Endothelial cell of umbilical vein (primary cell): ENCODE measurements around the gene ZFP57. TPM values are rescaled to one million over a fixed set of nuclear protein-coding genes. Genes with fewer than 3 reads are reported as not detected.

ENCODE experiments used
- BruUV-seq: library from RNA; stranded (reverse); fragments of 400-500 nt; replicated peaks from 2 replicates; lab custom pipeline; 2021; lab: Mats Ljungman, UMichigan
- CTCF ChIA-PET: fragments of 300-600, 350-600 bp; sonication (Branson Sonifier 250); formaldehyde crosslinking; loops from one replicate; lab custom pipeline; 2021; ENCODE audit warnings: antibody characterized with exemption, inconsistent platforms; lab: Charles Lee
- POLR2A ChIA-PET: fragments of 300-600, 350-600 bp; sonication (Branson Sonifier 250); formaldehyde crosslinking; loops from one replicate; lab custom pipeline; 2021; ENCODE audit warnings: antibody characterized with exemption, inconsistent platforms; lab: Charles Lee
- DNase-seq: peaks from one replicate; pipeline ENCODE4 v3.0.0-alpha.2; 2011; ENCODE audit warnings: low read depth, low spot score
- FAIRE-seq: peaks from 2 replicates; lab custom pipeline; 2011; peaks lifted over from hg19 to GRCh38; lab: Jason Lieb, UNC
- H2AFZ ChIP-seq: 2 replicates; pipeline ENCODE4 v1.6.0; 2012; ENCODE audit warnings: low read depth, low read length, control low read depth, inconsistent platforms
- H3K27ac ChIP-seq: 2 replicates; pipeline ENCODE4 v1.5.1; 2011; ENCODE audit warnings: low read depth, mild to moderate bottlenecking, control low read depth, low read length, moderate library complexity; ENCODE audit not compliant: insufficient read depth
- H3K27me3 ChIP-seq, 2 experiments: 2 replicates each; pipeline versions ENCODE4 v1.6.0 to v1.6.1; 2011; ENCODE audit warnings: low read length in 2 of 2, mixed read lengths in 1 of 2; ENCODE audit not compliant: control insufficient read depth in 2 of 2, insufficient read depth in 2 of 2
- H3K36me3 ChIP-seq, 2 experiments: 2 replicates in 1 of 2; 3 replicates in 1 of 2; pipeline ENCODE4 v1.5.1; 2011; ENCODE audit warnings: low read length in 2 of 2, mild to moderate bottlenecking in 1 of 2, moderate library complexity in 1 of 2; ENCODE audit not compliant: control insufficient read depth in 2 of 2, insufficient read depth in 2 of 2; ENCODE audit errors: extremely low read depth in 1 of 2
- H3K4me1 ChIP-seq: 3 replicates; pipeline ENCODE4 v1.5.1; 2011; ENCODE audit warnings: mild to moderate bottlenecking, low read length; ENCODE audit not compliant: control insufficient read depth, insufficient read depth; ENCODE audit errors: extremely low read depth
- H3K4me2 ChIP-seq: 2 replicates; pipeline ENCODE4 v1.6.1; 2011; ENCODE audit warnings: low read length, control low read depth, mixed read lengths; ENCODE audit not compliant: insufficient read depth
- H3K4me3 ChIP-seq, 3 experiments: fragments of 200-600 bp in 1 of 3; sonication (generic), shearing (Covaris generic) in 1 of 3; replicated peaks in 1 of 3; 2 replicates each; pipeline ENCODE4 v1.5.1; 2011 to 2016; ENCODE audit warnings: control low read depth in 3 of 3, low read length in 3 of 3, mild to moderate bottlenecking in 2 of 3, inconsistent platforms in 1 of 3, low read depth in 1 of 3, moderate library complexity in 1 of 3; ENCODE audit not compliant: insufficient read depth in 1 of 3
- H3K79me2 ChIP-seq: 2 replicates; pipeline ENCODE4 v1.6.0; 2012; ENCODE audit warnings: low read length, inconsistent platforms; ENCODE audit not compliant: control insufficient read depth, insufficient read depth
- H3K9ac ChIP-seq: replicated peaks from 2 replicates; pipeline ENCODE3; 2011; ENCODE audit warnings: low read length, control low read depth; ENCODE audit not compliant: insufficient read depth; ENCODE audit errors: extremely low read depth
- H3K9me1 ChIP-seq: replicated peaks from 3 replicates; pipeline ENCODE4 v1.6.0; 2011; ENCODE audit warnings: mild to moderate bottlenecking, low read length; ENCODE audit not compliant: control insufficient read depth, insufficient read depth; ENCODE audit errors: extremely low read depth
- H3K9me3 ChIP-seq: replicated peaks from 2 replicates; pipeline ENCODE4 v1.5.1; 2012; ENCODE audit warnings: low read length, inconsistent platforms; ENCODE audit not compliant: control insufficient read depth, insufficient read depth
- H4K20me1 ChIP-seq: replicated peaks from 2 replicates; pipeline ENCODE3; 2011; ENCODE audit warnings: mild to moderate bottlenecking, low read length; ENCODE audit not compliant: control insufficient read depth, insufficient read depth; ENCODE audit errors: extremely low read depth
- EZH2 ChIP-seq: IDR thresholded peaks from 2 replicates; pipeline ENCODE4 v1.6.1; 2012; ENCODE audit warnings: borderline replicate concordance, low read depth, mild to moderate bottlenecking, moderate library complexity, low read length, inconsistent platforms; ENCODE audit not compliant: severe bottlenecking
- FOS ChIP-seq: IDR thresholded peaks from 2 replicates; pipeline ENCODE4 v1.6.1; 2011; ENCODE audit warnings: mild to moderate bottlenecking, low read length, moderate library complexity, borderline replicate concordance; ENCODE audit not compliant: insufficient read depth
- GATA2 ChIP-seq: IDR thresholded peaks from 2 replicates; pipeline ENCODE4 v1.7.0; 2011; ENCODE audit warnings: low read depth, mild to moderate bottlenecking, moderate library complexity, mixed read lengths, low read length; ENCODE audit not compliant: insufficient read length, insufficient read depth
- JUN ChIP-seq: IDR thresholded peaks from 2 replicates; pipeline ENCODE4 v1.6.1; 2011; ENCODE audit warnings: borderline replicate concordance, low read depth; ENCODE audit not compliant: insufficient read length, insufficient read depth
- MAX ChIP-seq: IDR thresholded peaks from 2 replicates; pipeline ENCODE4 v1.6.1; 2011; ENCODE audit not compliant: insufficient read depth, insufficient read length
- MYC ChIP-seq: IDR thresholded peaks from one replicate; pipeline ENCODE4 v1.6.1; 2011; ENCODE audit warnings: mild to moderate bottlenecking, low read depth, low read length
- POLR2A ChIP-seq: IDR thresholded peaks from 2 replicates; pipeline ENCODE4 v1.6.1; 2012; ENCODE audit warnings: low read depth, mild to moderate bottlenecking, control low read depth, low read length
- POLR2AphosphoS5 ChIP-seq: IDR thresholded peaks from 2 replicates; pipeline ENCODE4 v1.6.1; 2012; ENCODE audit warnings: low read depth, mild to moderate bottlenecking, control low read depth, low read length, moderate library complexity; ENCODE audit not compliant: insufficient read depth
- dilution Hi-C: fragments of 300-500 bp; cut with MboI; formaldehyde crosslinking; loops from one replicate; pipeline ENCODE4 v1.15.0; 2019; ENCODE audit warnings: low sequenced_read_pairs; ENCODE audit not compliant: extremely low pct_ligation_motif_present
- intact Hi-C: fragments of 100-400 bp; cut with micrococcal nuclease; formaldehyde crosslinking; loops from one replicate; pipeline ENCODE4 v1.10.0; 2022
- polyA plus RNA-seq, 4 experiments: library from polyadenylated mRNA; depleted of rRNA in 3 of 4; stranded (reverse) in 3 of 4; unstranded in 1 of 4; fragments of >200 nt; gene quantifications; 2 replicates each; pipeline versions ENCODE4 v1.2.1 to v1.2.3, GENCODE V29; 2011 to 2012; ENCODE audit warnings: missing spikeins in 1 of 4
- total RNA-seq: library from RNA; stranded (reverse); gene quantifications from 2 replicates; pipeline ENCODE4 v1.2.3, GENCODE V29; 2021
- TF ChIP-seq, protein P1 (sequence below), 2 donors: IDR thresholded peaks; 1 replicate in 1 of 2; 2 replicates in 1 of 2; pipeline ENCODE4 v1.5.1; 2011; ENCODE audit warnings: low read length in 2 of 2, mild to moderate bottlenecking in 2 of 2, moderate library complexity in 2 of 2, control low read depth in 1 of 2, inconsistent platforms in 1 of 2, low read depth in 1 of 2; ENCODE audit not compliant: insufficient read depth in 1 of 2; ENCODE audit errors: extremely low read depth in 1 of 2

ZFP57 gene
- total and polyA plus RNA-seq, 2 donors (not counting 3 experiments of a cell fraction or from before 2014, with no cell fraction given): 0.07 TPM; not detected in 1

- TF ChIP-seq GATA2 (no peak), MAX (no peak), FOS (no peak), JUN (no peak), EZH2 (no peak), MYC (no peak), POLR2A (no peak), POLR2AphosphoS5 (no peak)
- TF ChIP-seq, protein P1, sequence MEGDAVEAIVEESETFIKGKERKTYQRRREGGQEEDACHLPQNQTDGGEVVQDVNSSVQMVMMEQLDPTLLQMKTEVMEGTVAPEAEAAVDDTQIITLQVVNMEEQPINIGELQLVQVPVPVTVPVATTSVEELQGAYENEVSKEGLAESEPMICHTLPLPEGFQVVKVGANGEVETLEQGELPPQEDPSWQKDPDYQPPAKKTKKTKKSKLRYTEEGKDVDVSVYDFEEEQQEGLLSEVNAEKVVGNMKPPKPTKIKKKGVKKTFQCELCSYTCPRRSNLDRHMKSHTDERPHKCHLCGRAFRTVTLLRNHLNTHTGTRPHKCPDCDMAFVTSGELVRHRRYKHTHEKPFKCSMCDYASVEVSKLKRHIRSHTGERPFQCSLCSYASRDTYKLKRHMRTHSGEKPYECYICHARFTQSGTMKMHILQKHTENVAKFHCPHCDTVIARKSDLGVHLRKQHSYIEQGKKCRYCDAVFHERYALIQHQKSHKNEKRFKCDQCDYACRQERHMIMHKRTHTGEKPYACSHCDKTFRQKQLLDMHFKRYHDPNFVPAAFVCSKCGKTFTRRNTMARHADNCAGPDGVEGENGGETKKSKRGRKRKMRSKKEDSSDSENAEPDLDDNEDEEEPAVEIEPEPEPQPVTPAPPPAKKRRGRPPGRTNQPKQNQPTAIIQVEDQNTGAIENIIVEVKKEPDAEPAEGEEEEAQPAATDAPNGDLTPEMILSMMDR (IDR thresholded peaks at IDR 0.05; ENCODE audit: extremely low read depth in 1 of 2, insufficient read depth in 1 of 2, low read depth in 1 of 2, low read length in 2 of 2): no peak
- FAIRE-seq (no peak), DNase-seq (no peak)
- no peak overlapping the region for H2AFZ ChIP-seq
- CTCF ChIA-PET: interaction anchor here (1.9 to 5.0 kb wide), 2 partner anchors 10 to 32 kb away, joined by 7 to 19 read pairs; no protein-coding TSS in a partner anchor
- H3K4me3 ChIP-seq: no peak overlapping the region
- no peaks in the 10 kb centered on the region for H3K9me1 ChIP-seq
- H3K9me3 ChIP-seq: no peaks in the 10 kb centered on the region
- peaks cover 0 to 8% of the 10 kb centered on the region in 2 experiments for H3K27me3 ChIP-seq
- POLR2A ChIA-PET: no interaction called here
- no peaks in the 10 kb centered on the region for H4K20me1 ChIP-seq
- no peaks in the 10 kb centered on the region for H3K79me2 ChIP-seq
- H3K36me3 ChIP-seq: no peaks in the 10 kb centered on the region
- no peak overlapping the region for H3K27ac ChIP-seq
- no peaks in the 10 kb centered on the region for H3K4me1 ChIP-seq
- dilution Hi-C loops: no loop called here
- H3K9ac ChIP-seq: no peak overlapping the region
- no peak overlapping the region for H3K4me2 ChIP-seq
- BruUV-seq: no TSS peak
- intact Hi-C loops: no loop called here
Observed at GRCh38 chr6:29685718-29686326, 4.9 kb upstream of the ZFP57 start.
